ENCODE measurements around the gene GSTA3. TPM values are rescaled to one million over a fixed set of nuclear protein-coding genes. Genes with fewer than 3 reads are reported as not detected.

Gene GSTA3
- total and polyA plus RNA-seq, 2 donors (not counting 3 experiments of a cell fraction or from before 2014, with no cell fraction given), result not detected

DNA sequence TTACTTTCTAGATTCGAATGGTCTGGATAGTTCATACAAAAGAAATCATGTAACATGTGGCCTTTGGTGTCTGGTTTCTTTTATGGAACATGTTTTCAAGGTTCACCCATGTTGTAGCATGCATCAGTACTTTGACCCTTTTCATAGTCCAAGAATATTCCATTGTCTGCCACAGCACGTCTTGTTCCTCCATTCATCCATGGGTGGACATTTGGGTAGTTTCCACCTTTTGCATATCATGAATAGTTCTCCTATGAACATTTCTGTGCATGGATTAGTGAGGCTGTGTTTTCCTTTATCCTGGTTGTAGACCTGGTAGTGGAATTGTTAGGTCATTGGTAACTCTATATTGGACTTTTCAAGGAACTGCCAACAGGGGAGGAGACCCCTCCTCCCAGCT is 31.7 kb downstream of the GSTA3 start:
- no peak overlapping the region for H2AFZ ChIP-seq (ENCODE audit: low read depth, low read length)
- no peaks in the 10 kb centered on the region for H3K36me3 ChIP-seq (ENCODE audit: control insufficient read depth in 2 of 2, extremely low read depth in 1 of 2, insufficient read depth in 2 of 2, low read length in 2 of 2)
- H3K9ac ChIP-seq (replicated peaks; ENCODE audit: extremely low read depth, insufficient read depth, low read length), result no peak overlapping the region
- intact Hi-C loops (cut with micrococcal nuclease), result no loop called here
- H3K4me3 ChIP-seq (replicated peaks in 1 of 3; ENCODE audit: insufficient read depth in 1 of 3, low read depth in 1 of 3, low read length in 3 of 3), result no peak overlapping the region
- H3K79me2 ChIP-seq (ENCODE audit: control insufficient read depth, insufficient read depth, low read length), result no peaks in the 10 kb centered on the region
- no peak overlapping the region for H3K4me2 ChIP-seq (ENCODE audit: insufficient read depth, low read length)
- FAIRE-seq, result no peak
- TF ChIP-seq MYC (IDR thresholded peaks at IDR 0.05; ENCODE audit: low read depth, low read length) (no peak), GATA2 (IDR thresholded peaks at IDR 0.05; ENCODE audit: insufficient read depth, insufficient read length, low read depth, low read length) (no peak), FOS (IDR thresholded peaks at IDR 0.05; ENCODE audit: borderline replicate concordance, insufficient read depth, low read length) (no peak), POLR2A (IDR thresholded peaks at IDR 0.05; ENCODE audit: low read depth, low read length) (no peak), EZH2 (IDR thresholded peaks at IDR 0.05; ENCODE audit: borderline replicate concordance, low read depth, low read length, severe bottlenecking) (no peak), JUN (IDR thresholded peaks at IDR 0.05; ENCODE audit: borderline replicate concordance, insufficient read depth, insufficient read length, low read depth) (no peak), POLR2AphosphoS5 (IDR thresholded peaks at IDR 0.05; ENCODE audit: insufficient read depth, low read depth, low read length) (no peak)
- TF ChIP-seq, protein P1, sequence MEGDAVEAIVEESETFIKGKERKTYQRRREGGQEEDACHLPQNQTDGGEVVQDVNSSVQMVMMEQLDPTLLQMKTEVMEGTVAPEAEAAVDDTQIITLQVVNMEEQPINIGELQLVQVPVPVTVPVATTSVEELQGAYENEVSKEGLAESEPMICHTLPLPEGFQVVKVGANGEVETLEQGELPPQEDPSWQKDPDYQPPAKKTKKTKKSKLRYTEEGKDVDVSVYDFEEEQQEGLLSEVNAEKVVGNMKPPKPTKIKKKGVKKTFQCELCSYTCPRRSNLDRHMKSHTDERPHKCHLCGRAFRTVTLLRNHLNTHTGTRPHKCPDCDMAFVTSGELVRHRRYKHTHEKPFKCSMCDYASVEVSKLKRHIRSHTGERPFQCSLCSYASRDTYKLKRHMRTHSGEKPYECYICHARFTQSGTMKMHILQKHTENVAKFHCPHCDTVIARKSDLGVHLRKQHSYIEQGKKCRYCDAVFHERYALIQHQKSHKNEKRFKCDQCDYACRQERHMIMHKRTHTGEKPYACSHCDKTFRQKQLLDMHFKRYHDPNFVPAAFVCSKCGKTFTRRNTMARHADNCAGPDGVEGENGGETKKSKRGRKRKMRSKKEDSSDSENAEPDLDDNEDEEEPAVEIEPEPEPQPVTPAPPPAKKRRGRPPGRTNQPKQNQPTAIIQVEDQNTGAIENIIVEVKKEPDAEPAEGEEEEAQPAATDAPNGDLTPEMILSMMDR (IDR thresholded peaks at IDR 0.05; ENCODE audit: extremely low read depth in 1 of 2, insufficient read depth in 1 of 2, low read depth in 1 of 2, low read length in 2 of 2), result no peak
- TF ChIP-seq, protein P2, sequence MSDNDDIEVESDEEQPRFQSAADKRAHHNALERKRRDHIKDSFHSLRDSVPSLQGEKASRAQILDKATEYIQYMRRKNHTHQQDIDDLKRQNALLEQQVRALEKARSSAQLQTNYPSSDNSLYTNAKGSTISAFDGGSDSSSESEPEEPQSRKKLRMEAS (IDR thresholded peaks at IDR 0.05; ENCODE audit: insufficient read depth, insufficient read length), result no peak
- ChIA-PET POLR2A (no interaction called here), CTCF (interaction anchor here (1.2 kb wide), 1 partner anchor 10 kb away, joined by 4 read pairs; no protein-coding TSS in a partner anchor)
- DNase-seq (ENCODE audit: low read depth, low spot score), result no peak
- no peaks in the 10 kb centered on the region for H4K20me1 ChIP-seq (replicated peaks; ENCODE audit: control insufficient read depth, extremely low read depth, insufficient read depth, low read length)
- no peak overlapping the region for H3K27ac ChIP-seq (ENCODE audit: insufficient read depth, low read depth, low read length)
- H3K27me3 ChIP-seq (ENCODE audit: control insufficient read depth in 2 of 2, insufficient read depth in 2 of 2, low read length in 2 of 2), result peaks cover 0 to 2% of the 10 kb centered on the region in 2 experiments
- no peaks in the 10 kb centered on the region for H3K9me1 ChIP-seq (replicated peaks; ENCODE audit: control insufficient read depth, extremely low read depth, insufficient read depth, low read length)
- H3K9me3 ChIP-seq (replicated peaks; ENCODE audit: control insufficient read depth, insufficient read depth, low read length), result no peaks in the 10 kb centered on the region
- BruUV-seq (replicated peaks), result no TSS peak
- peaks cover 4% of the 10 kb centered on the region for H3K4me1 ChIP-seq (ENCODE audit: control insufficient read depth, extremely low read depth, insufficient read depth, low read length)
- dilution Hi-C loops (cut with MboI; ENCODE audit: extremely low pct_ligation_motif_present, low sequenced_read_pairs), result no loop called here
